ENCODE results near the gene HS3ST4.

HS3ST4 gene

DNA sequence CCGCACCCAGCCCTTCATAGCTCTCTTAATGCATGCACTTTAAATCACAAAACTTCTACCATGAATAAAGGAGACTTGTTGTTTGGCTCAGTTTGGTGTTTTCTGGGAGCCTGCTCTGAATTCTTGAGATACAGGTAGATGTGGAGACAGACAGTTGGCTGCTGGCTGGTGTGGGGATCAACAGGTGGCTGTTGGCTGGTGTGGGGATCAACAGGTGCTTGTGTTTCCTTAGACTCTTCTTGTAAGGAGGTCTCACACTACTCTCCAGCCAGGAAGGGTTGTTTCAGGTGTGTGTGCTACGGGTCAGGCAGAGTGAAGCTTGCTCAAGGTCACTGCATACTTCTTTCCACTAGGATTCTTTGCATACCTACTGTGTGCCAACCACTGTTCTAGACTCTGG lies 265.9 kb downstream of the HS3ST4 start:
- no peaks in the 10 kb centered on the region for H3K9me3 ChIP-seq
- no peaks in the 10 kb centered on the region for H4K20me1 ChIP-seq
- no peak for TF ChIP-seq Cebpa-rat (IDR thresholded peaks at IDR 0.05)
- no peak overlapping the region for H3K9ac ChIP-seq
- no peak overlapping the region for H3K4me2 ChIP-seq
- no peaks in the 10 kb centered on the region for H3K27me3 ChIP-seq
- H3K27ac ChIP-seq: no peak overlapping the region
- H3K36me3 ChIP-seq: no peaks in the 10 kb centered on the region
- H3K4me1 ChIP-seq: no peaks in the 10 kb centered on the region
- no peak overlapping the region for H3K4me3 ChIP-seq

DNA sequence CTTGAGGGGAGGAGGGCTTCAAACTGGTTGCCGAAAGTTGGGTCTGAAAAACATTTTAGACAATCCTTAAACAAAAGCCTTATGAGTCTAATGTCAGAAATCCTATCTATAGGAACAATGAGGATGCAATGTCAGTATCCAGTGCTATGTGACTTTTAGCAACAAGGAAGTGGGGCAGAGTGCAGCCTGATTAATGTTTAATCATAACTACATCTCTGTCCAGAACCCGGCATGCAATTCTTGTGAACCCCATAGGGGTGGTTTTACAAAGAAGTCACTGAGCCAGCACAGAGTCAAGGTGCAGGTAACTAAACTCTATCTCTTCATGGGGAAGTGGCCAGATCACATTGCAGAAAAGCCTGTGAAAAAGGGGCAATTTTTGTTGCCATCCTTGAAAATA lies 267.5 kb downstream of the HS3ST4 start:
- no peak for TF ChIP-seq Cebpa-rat (IDR thresholded peaks at IDR 0.05)
- H3K4me2 ChIP-seq: no peak overlapping the region
- no peak overlapping the region for H3K27ac ChIP-seq
- H3K9ac ChIP-seq: no peak overlapping the region
- H3K36me3 ChIP-seq: no peaks in the 10 kb centered on the region
- H4K20me1 ChIP-seq: no peaks in the 10 kb centered on the region
- no peak overlapping the region for H3K4me3 ChIP-seq
- no peaks in the 10 kb centered on the region for H3K9me3 ChIP-seq
- no peaks in the 10 kb centered on the region for H3K4me1 ChIP-seq
- H3K27me3 ChIP-seq: no peaks in the 10 kb centered on the region

DNA sequence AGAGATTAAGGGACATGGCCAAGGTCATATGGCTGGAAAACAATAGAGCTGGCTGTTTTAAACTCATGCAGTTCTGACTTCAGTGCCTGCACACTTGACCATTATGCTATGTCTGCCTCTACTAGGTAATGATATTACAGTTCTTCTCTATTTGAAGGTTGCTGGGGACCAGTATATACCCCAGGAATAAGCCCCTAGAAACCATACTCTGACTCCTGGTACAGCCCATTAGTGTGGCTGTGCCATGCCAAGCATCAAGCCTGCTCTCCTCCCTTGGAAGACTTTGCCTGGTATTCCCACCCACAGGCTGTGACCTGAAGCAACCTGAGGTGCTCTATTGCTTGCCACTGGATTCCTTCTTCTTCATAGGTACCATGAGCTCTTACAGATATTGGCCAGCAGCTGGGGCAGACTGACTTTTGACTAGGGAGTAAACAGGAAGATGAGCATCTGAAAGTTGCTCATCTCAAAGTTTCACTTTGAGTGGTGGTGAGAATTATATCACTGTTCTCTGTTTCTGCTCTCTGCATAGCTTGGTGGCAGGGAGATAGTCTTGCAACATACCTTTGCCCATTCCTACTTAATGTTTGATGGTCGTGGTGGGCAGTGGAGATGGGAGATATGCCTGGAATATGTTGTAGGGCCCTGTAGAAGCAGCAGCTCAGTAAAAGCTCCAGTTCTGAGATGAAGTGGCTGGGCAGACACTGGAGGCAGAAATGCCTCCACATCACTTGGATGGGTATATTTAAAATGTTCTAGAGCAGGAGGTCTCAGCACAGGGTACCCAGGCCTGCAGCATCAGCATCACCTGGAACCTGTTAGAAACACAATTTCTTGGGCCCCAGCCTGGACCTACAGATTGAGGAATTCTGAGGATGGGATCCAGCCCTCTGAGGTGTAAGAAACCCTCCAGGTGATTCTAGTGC lies 274.7 kb downstream of the HS3ST4 start:
- no peak for TF ChIP-seq Cebpa-rat (IDR thresholded peaks at IDR 0.05)
- H3K9me3 ChIP-seq: no peaks in the 10 kb centered on the region
- no peak overlapping the region for H3K4me2 ChIP-seq

DNA sequence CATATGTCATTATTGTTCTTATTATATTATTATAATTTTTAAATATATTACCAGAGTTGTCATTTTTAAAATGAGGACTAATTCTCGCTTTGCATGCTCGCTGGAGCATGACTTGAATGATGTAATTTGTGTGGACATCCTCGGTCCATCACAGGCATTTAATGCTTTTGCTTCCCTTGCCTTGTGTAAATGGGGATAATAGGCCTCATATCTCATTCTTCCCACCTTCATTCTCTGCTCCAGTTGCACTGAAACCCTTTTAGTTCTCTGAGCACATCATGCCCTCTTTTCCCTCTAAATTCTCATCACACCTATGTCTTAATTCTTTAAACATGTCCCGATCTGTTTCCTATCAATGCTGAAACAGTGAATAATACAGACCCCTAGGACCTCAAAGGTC lies 285.4 kb downstream of the HS3ST4 start:
- Histone ChIP-seq H3K9ac (no peak overlapping the region), H4K20me1 (no peaks in the 10 kb centered on the region), H3K4me2 (no peak overlapping the region), H3K9me3 (no peaks in the 10 kb centered on the region), H3K27me3 (no peaks in the 10 kb centered on the region), H3K27ac (no peak overlapping the region), H3K4me3 (no peak overlapping the region), H3K36me3 (no peaks in the 10 kb centered on the region), H3K4me1 (no peaks in the 10 kb centered on the region)
- TF ChIP-seq Cebpa-rat (IDR thresholded peaks at IDR 0.05): no peak

More for the DNA sequence above, 274.7 kb downstream of the HS3ST4 start:
- no peak overlapping the region for H3K27ac ChIP-seq
- no peaks in the 10 kb centered on the region for H3K4me1 ChIP-seq
- no peaks in the 10 kb centered on the region for H4K20me1 ChIP-seq
- no peak overlapping the region for H3K4me3 ChIP-seq
- H3K9ac ChIP-seq: no peak overlapping the region
- no peaks in the 10 kb centered on the region for H3K27me3 ChIP-seq
- no peaks in the 10 kb centered on the region for H3K36me3 ChIP-seq

DNA sequence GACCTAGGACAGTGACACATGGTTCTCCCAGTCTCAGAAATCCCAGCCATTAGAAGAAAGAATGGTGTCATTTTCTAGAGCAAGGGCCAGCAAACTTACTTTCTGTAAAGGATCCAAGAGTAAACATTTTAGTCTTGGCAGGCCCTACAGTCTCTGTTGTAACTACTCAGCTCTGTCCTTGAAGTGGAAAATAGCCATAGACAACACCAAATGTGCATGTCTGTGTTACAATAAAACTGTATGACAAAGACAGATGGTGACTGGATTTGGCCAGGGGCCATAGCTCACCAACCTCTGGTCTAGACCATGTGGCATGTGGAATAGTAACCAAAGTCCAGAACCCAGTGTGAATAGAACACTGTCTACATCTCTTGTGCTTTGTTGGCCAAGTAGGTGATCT lies 286.5 kb downstream of the HS3ST4 start:
- H4K20me1 ChIP-seq: no peaks in the 10 kb centered on the region
- no peak overlapping the region for H3K4me2 ChIP-seq
- H3K27ac ChIP-seq: no peak overlapping the region
- no peak overlapping the region for H3K9ac ChIP-seq
- H3K36me3 ChIP-seq: no peaks in the 10 kb centered on the region
- H3K4me1 ChIP-seq: no peaks in the 10 kb centered on the region
- no peak for TF ChIP-seq Cebpa-rat (IDR thresholded peaks at IDR 0.05)
- H3K27me3 ChIP-seq: no peaks in the 10 kb centered on the region
- H3K4me3 ChIP-seq: no peak overlapping the region
- no peaks in the 10 kb centered on the region for H3K9me3 ChIP-seq

DNA sequence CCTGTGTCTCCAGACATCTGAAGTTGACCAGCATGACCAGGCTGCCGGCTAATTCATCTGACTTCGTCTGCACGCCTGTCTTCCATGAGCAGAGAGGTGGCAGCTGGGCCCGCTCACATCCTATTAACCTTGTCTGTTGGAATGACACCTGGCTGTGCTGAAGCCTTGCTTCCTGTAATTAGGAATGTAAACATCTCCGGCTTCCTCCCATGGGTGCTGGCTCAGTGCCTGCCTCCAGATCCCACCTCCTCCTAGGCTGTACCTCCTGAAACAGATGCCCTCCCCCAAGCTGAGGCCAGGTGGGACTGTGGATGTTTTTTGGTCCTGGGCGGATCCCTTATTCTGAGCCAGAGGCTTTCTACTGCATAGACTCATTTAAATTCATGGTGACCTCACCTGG lies 296.3 kb downstream of the HS3ST4 start:
- H4K20me1 ChIP-seq: no peaks in the 10 kb centered on the region
- no peak overlapping the region for H3K27ac ChIP-seq
- no peak overlapping the region for H3K4me2 ChIP-seq
- no peak for TF ChIP-seq Cebpa-rat (IDR thresholded peaks at IDR 0.05)
- H3K36me3 ChIP-seq: no peaks in the 10 kb centered on the region
- no peak overlapping the region for H3K4me3 ChIP-seq
- no peaks in the 10 kb centered on the region for H3K9me3 ChIP-seq
- H3K9ac ChIP-seq: no peak overlapping the region
- no peaks in the 10 kb centered on the region for H3K27me3 ChIP-seq
- H3K4me1 ChIP-seq: no peaks in the 10 kb centered on the region

DNA sequence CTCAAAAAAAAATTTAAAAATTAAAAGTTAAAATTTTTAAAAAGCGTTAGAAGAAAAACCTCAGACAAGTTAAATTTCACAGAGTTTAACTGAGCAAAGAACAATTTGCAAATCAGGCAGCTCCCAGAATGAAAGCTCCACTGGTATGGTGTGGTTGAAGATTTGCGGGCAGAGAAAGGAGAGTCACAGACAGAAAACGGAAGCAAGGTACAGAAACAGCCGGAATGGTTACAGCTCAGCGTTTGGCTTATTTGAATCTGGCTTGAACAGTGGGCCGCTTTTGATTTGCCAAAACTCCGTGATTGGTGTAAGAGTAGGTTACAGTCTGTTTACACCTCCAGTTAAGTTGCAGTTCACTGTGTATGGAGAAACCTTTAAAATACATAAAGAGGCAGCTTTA lies 297.1 kb downstream of the HS3ST4 start:
- no peak overlapping the region for H3K27ac ChIP-seq
- H3K4me2 ChIP-seq: no peak overlapping the region
- H3K4me3 ChIP-seq: no peak overlapping the region
- TF ChIP-seq Cebpa-rat (IDR thresholded peaks at IDR 0.05): no peak
- H3K36me3 ChIP-seq: no peaks in the 10 kb centered on the region
- no peak overlapping the region for H3K9ac ChIP-seq
- no peaks in the 10 kb centered on the region for H3K27me3 ChIP-seq
- H3K4me1 ChIP-seq: no peaks in the 10 kb centered on the region
- no peaks in the 10 kb centered on the region for H4K20me1 ChIP-seq
- no peaks in the 10 kb centered on the region for H3K9me3 ChIP-seq

DNA sequence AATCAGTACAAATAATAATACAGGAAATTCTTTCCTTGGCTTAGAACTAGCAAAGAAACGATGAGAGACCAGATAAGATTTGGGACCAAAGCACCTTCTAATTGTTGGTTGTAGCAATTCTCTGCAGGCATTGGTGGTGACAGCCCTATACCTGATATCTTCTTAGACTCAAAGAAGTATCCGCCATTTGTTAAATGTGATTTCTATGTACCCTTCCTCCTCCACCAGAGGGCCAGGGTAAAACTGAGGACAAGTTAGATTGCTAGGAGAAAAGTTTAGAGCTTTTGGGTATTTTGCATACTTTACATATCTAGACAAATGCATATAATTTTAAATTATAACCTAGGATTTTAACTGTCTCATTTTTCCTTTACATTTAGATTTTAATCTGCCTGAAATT lies 304.3 kb downstream of the HS3ST4 start:
- Histone ChIP-seq H3K4me3 (no peak overlapping the region), H3K4me2 (no peak overlapping the region), H3K27ac (no peak overlapping the region), H3K9me3 (no peaks in the 10 kb centered on the region), H3K36me3 (no peaks in the 10 kb centered on the region), H3K9ac (no peak overlapping the region), H3K27me3 (no peaks in the 10 kb centered on the region), H4K20me1 (no peaks in the 10 kb centered on the region), H3K4me1 (no peaks in the 10 kb centered on the region)
- TF ChIP-seq Cebpa-rat (IDR thresholded peaks at IDR 0.05): no peak

DNA sequence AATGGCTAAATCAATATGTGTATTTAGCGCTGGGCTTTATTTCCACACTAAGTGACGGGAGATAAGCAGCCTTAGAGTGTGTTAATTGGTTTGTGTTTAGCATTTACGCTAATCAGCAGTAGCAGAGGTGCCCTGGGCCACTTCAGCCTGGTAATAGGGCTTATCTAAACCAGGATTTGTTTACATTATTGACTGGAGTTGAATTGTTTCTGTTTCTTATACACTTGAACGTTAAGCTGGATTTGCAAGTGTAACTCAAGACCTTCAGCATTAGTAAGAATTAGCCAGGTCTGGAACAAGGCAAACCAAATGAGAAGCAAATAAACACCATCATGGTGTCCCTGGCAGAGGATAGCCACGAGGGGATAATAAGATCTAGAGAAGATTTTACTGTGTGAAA lies 313.6 kb downstream of the HS3ST4 start:
- H3K9ac ChIP-seq: no peak overlapping the region
- H3K4me2 ChIP-seq: no peak overlapping the region
- no peaks in the 10 kb centered on the region for H4K20me1 ChIP-seq
- no peaks in the 10 kb centered on the region for H3K27me3 ChIP-seq
- no peak overlapping the region for H3K27ac ChIP-seq
- H3K9me3 ChIP-seq: peaks cover 17% of the 10 kb centered on the region
- peaks cover 4% of the 10 kb centered on the region; the same call in 1 of the 2 replicates for H3K4me1 ChIP-seq
- TF ChIP-seq Cebpa-rat (IDR thresholded peaks at IDR 0.05): no peak
- H3K36me3 ChIP-seq: no peaks in the 10 kb centered on the region
- no peak overlapping the region for H3K4me3 ChIP-seq

DNA sequence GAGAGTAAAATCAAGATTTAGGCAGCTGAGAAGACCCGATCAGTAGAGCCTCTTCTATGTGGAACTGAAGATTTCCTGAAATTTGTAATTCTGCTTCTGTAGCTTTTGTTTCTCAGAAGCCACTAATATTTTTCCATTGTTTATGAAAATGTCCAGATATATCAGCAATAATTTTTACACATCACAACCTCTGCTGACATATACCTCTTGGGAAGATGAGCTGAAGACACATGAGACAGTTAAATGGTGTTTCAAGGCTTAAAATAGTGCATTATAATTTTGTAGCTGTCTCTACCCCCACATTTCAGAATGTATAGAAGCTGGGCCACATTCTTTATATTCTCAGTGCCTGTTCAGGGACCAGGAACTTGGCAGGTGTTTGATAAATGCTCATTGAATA lies 320.6 kb downstream of the HS3ST4 start:
- Histone ChIP-seq H3K9me3 (peaks cover 8% of the 10 kb centered on the region), H4K20me1 (no peaks in the 10 kb centered on the region), H3K27ac (no peak overlapping the region), H3K36me3 (no peaks in the 10 kb centered on the region), H3K4me1 (peaks cover 4% of the 10 kb centered on the region; the same call in 1 of the 2 replicates), H3K27me3 (no peaks in the 10 kb centered on the region), H3K4me3 (no peak overlapping the region), H3K9ac (no peak overlapping the region), H3K4me2 (no peak overlapping the region)
- no peak for TF ChIP-seq Cebpa-rat (IDR thresholded peaks at IDR 0.05)

Measured in BLaER1 (cell line).